HepG2 (cell line): ENCODE measurements around the gene ANAPC5. TPM values are rescaled to one million over a fixed set of nuclear protein-coding genes. Genes with fewer than 3 reads are reported as not detected.

Experiments
- HIVEP1 ChIP-seq: sonication (generic); formaldehyde crosslinking; IDR thresholded peaks from 2 replicates; pipeline ENCODE4 v1.4.0; 2020; ENCODE audit warnings: mild to moderate bottlenecking, missing genetic modification reagents
- NCOA5 ChIP-seq: sonication (generic); formaldehyde crosslinking; IDR thresholded peaks from 2 replicates; pipeline ENCODE4 v1.4.0; 2020; ENCODE audit warnings: missing genetic modification reagents
- POLR2AphosphoS2 ChIP-seq: IDR thresholded peaks from 2 replicates; pipeline ENCODE4 v1.6.1; 2011; ENCODE audit warnings: low read depth, low read length, improper control_type of control experiment
- RBAK ChIP-seq: sonication (generic); formaldehyde crosslinking; IDR thresholded peaks from 2 replicates; pipeline ENCODE4 v1.5.1; 2020; ENCODE audit warnings: mild to moderate bottlenecking, missing genetic modification reagents
- RBM22 ChIP-seq: fragments of 200-400 bp; formaldehyde crosslinking; optimal IDR thresholded peaks from 2 replicates; pipeline ENCODE3; 2017; ENCODE audit warnings: mild to moderate bottlenecking, low read length, moderate library complexity
- RBM39 ChIP-seq: fragments of 200-400 bp; formaldehyde crosslinking; IDR thresholded peaks from one replicate; pipeline ENCODE4 v1.6.1; 2018; ENCODE audit warnings: antibody characterized with exemption, mild to moderate bottlenecking, low read depth, low read length; ENCODE audit not compliant: poor library complexity, severe bottlenecking
- RFXANK ChIP-seq: IDR thresholded peaks from 2 replicates; pipeline ENCODE4 v1.6.1; 2016
- SUZ12 ChIP-seq: fragments of 150-350 bp; IDR thresholded peaks from 2 replicates; pipeline ENCODE4 v1.6.1; 2014; ENCODE audit warnings: low read depth, low read length
- ZNF101 ChIP-seq: sonication (generic); formaldehyde crosslinking; IDR thresholded peaks from 2 replicates; pipeline ENCODE4 v1.4.0; 2020; ENCODE audit warnings: mild to moderate bottlenecking, low read depth, missing genetic modification reagents, borderline replicate concordance
- ZNF20 ChIP-seq: sonication (generic); formaldehyde crosslinking; IDR thresholded peaks from 2 replicates; pipeline ENCODE4 v1.4.0; 2020; ENCODE audit warnings: mild to moderate bottlenecking, moderate library complexity, missing genetic modification reagents
- ZNF781 ChIP-seq: sonication (generic); formaldehyde crosslinking; IDR thresholded peaks from 2 replicates; pipeline ENCODE4 v1.5.1; 2020; ENCODE audit warnings: borderline replicate concordance, mild to moderate bottlenecking, missing genetic modification reagents; ENCODE audit errors: not compliant biosample characterization
- ZZZ3 ChIP-seq: sonication (generic); formaldehyde crosslinking; IDR thresholded peaks from 2 replicates; pipeline ENCODE4 v1.4.0; 2020; ENCODE audit warnings: missing genetic modification reagents, mild to moderate bottlenecking, borderline replicate concordance
- polyA plus RNA-seq, 8 experiments: library from polyadenylated mRNA; depleted of rRNA in 3 of 8; stranded (reverse) in 7 of 8; unstranded in 1 of 8; fragments of >200 nt; fragmentation: Illumina TruSeq in 4 of 8; extraction: Trizol in 4 of 8; gene quantifications; 2 replicates each; pipeline versions ENCODE4 v1.2.1 to v1.2.3, GENCODE V29; 2011 to 2016; ENCODE audit warnings: low read depth in 4 of 8, missing spikeins in 1 of 8, mixed read lengths in 1 of 8; ENCODE audit not compliant: insufficient read depth in 1 of 8
- total RNA-seq, 5 experiments: library from RNA; depleted of rRNA; stranded (reverse); fragments of >200 nt; fragmentation: Illumina TruSeq; extraction: Trizol; gene quantifications; 2 replicates each; pipeline ENCODE4 v1.2.3, GENCODE V29; 2016; ENCODE audit warnings: low read depth in 1 of 5
- TF ChIP-seq, protein P1 (sequence below): sonication (generic); formaldehyde crosslinking; IDR thresholded peaks from 2 replicates; pipeline ENCODE4 v1.4.0; 2020; ENCODE audit warnings: missing genetic modification reagents, borderline replicate concordance
- TF ChIP-seq, protein P2 (sequence below): IDR thresholded peaks from 2 replicates; pipeline ENCODE4 v1.6.1; 2016; ENCODE audit warnings: missing genetic modification reagents, missing compliant biosample characterization
- TF ChIP-seq, protein P3 (sequence below): IDR thresholded peaks from 2 replicates; pipeline ENCODE4 v1.6.1; 2016
- TF ChIP-seq, protein P4 (sequence below): sonication (generic); formaldehyde crosslinking; IDR thresholded peaks from 2 replicates; pipeline ENCODE4 v1.4.0; 2020; ENCODE audit warnings: missing genetic modification reagents
- TF ChIP-seq, protein P5 (sequence below): conservative IDR thresholded peaks from 2 replicates; pipeline ENCODE4 v1.6.1; 2018; ENCODE audit warnings: missing genetic modification reagents
- TF ChIP-seq, protein P6 (sequence below): sonication (generic); formaldehyde crosslinking; conservative IDR thresholded peaks from 2 replicates; pipeline ENCODE4 v1.4.0; 2020; ENCODE audit warnings: mild to moderate bottlenecking, missing genetic modification reagents, moderate library complexity

The ANAPC5 gene
- total and polyA plus RNA-seq, 2 of the 13 experiments (the other 11 are each of a cell fraction or from before 2014, with no cell fraction given), result 146 to 161 TPM

DNA sequence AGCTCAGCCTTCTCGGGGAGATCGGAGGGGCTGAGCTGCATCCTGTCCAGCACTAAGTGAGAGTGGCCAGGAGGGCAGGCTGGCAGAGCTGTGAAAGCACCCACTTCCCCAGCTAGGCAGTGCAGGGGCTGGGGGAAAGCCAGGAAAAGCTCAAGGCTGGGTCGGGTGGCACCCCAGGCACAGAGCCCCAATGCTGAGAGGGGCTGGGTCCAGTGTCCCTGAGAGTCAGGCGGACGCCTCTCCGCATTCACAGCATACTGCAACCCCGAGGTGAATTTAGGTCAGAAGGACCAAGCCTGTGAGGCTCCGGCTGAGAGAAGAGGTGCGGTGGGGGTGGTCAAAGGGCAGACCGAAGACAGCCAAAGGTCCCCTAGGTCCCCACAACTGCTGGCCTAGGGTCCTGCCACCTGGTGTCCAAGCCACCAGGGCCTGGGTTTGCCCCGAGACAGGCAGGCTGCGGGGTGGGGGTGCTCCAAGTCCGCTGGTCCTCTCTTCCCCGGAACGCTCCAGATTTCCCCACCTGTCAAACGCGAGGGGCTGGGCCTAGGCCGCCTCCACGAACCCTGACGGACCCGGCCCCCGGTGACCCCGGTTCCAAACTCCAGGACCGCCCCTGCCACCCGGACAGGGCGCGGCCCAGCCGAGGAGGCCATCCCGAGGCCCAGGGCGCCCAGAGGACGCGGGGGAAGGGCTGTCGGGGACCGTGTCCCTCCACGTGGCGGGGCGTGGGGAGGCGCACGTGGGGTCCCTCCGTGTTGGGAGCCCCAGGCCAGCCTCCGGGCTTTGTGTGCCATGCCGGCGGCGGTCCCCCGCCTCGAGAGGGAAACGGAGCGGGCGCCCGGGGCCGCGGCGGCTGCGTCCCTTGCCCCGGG, 56.2 kb downstream of the ANAPC5 start (continued):
- no peak for TF ChIP-seq ZNF101 (CRISPR knock-in tag)
- TF ChIP-seq NCOA5, result no peak
- no peak for TF ChIP-seq SUZ12
- no peak for TF ChIP-seq ZZZ3 (CRISPR knock-in tag)
- TF ChIP-seq RFXANK (CRISPR knock-in tag), result no peak
- TF ChIP-seq, protein P1, sequence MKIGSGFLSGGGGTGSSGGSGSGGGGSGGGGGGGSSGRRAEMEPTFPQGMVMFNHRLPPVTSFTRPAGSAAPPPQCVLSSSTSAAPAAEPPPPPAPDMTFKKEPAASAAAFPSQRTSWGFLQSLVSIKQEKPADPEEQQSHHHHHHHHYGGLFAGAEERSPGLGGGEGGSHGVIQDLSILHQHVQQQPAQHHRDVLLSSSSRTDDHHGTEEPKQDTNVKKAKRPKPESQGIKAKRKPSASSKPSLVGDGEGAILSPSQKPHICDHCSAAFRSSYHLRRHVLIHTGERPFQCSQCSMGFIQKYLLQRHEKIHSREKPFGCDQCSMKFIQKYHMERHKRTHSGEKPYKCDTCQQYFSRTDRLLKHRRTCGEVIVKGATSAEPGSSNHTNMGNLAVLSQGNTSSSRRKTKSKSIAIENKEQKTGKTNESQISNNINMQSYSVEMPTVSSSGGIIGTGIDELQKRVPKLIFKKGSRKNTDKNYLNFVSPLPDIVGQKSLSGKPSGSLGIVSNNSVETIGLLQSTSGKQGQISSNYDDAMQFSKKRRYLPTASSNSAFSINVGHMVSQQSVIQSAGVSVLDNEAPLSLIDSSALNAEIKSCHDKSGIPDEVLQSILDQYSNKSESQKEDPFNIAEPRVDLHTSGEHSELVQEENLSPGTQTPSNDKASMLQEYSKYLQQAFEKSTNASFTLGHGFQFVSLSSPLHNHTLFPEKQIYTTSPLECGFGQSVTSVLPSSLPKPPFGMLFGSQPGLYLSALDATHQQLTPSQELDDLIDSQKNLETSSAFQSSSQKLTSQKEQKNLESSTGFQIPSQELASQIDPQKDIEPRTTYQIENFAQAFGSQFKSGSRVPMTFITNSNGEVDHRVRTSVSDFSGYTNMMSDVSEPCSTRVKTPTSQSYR, result no peak
- TF ChIP-seq, protein P2, sequence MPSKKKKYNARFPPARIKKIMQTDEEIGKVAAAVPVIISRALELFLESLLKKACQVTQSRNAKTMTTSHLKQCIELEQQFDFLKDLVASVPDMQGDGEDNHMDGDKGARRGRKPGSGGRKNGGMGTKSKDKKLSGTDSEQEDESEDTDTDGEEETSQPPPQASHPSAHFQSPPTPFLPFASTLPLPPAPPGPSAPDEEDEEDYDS (CRISPR knock-in tag), result no peak
- no peak for TF ChIP-seq RBM39
- TF ChIP-seq, protein P3, sequence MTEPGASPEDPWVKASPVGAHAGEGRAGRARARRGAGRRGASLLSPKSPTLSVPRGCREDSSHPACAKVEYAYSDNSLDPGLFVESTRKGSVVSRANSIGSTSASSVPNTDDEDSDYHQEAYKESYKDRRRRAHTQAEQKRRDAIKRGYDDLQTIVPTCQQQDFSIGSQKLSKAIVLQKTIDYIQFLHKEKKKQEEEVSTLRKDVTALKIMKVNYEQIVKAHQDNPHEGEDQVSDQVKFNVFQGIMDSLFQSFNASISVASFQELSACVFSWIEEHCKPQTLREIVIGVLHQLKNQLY (CRISPR knock-in tag), result no peak
- TF ChIP-seq, protein P4, sequence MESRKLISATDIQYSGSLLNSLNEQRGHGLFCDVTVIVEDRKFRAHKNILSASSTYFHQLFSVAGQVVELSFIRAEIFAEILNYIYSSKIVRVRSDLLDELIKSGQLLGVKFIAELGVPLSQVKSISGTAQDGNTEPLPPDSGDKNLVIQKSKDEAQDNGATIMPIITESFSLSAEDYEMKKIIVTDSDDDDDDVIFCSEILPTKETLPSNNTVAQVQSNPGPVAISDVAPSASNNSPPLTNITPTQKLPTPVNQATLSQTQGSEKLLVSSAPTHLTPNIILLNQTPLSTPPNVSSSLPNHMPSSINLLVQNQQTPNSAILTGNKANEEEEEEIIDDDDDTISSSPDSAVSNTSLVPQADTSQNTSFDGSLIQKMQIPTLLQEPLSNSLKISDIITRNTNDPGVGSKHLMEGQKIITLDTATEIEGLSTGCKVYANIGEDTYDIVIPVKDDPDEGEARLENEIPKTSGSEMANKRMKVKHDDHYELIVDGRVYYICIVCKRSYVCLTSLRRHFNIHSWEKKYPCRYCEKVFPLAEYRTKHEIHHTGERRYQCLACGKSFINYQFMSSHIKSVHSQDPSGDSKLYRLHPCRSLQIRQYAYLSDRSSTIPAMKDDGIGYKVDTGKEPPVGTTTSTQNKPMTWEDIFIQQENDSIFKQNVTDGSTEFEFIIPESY (CRISPR knock-in tag), result no peak
- no peak for TF ChIP-seq POLR2AphosphoS2
- TF ChIP-seq ZNF20, result no peak
- no peak for TF ChIP-seq RBM22
- TF ChIP-seq, protein P5, sequence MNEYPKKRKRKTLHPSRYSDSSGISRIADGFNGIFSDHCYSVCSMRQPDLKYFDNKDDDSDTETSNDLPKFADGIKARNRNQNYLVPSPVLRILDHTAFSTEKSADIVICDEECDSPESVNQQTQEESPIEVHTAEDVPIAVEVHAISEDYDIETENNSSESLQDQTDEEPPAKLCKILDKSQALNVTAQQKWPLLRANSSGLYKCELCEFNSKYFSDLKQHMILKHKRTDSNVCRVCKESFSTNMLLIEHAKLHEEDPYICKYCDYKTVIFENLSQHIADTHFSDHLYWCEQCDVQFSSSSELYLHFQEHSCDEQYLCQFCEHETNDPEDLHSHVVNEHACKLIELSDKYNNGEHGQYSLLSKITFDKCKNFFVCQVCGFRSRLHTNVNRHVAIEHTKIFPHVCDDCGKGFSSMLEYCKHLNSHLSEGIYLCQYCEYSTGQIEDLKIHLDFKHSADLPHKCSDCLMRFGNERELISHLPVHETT (CRISPR knock-in tag), result no peak
- TF ChIP-seq, protein P6, sequence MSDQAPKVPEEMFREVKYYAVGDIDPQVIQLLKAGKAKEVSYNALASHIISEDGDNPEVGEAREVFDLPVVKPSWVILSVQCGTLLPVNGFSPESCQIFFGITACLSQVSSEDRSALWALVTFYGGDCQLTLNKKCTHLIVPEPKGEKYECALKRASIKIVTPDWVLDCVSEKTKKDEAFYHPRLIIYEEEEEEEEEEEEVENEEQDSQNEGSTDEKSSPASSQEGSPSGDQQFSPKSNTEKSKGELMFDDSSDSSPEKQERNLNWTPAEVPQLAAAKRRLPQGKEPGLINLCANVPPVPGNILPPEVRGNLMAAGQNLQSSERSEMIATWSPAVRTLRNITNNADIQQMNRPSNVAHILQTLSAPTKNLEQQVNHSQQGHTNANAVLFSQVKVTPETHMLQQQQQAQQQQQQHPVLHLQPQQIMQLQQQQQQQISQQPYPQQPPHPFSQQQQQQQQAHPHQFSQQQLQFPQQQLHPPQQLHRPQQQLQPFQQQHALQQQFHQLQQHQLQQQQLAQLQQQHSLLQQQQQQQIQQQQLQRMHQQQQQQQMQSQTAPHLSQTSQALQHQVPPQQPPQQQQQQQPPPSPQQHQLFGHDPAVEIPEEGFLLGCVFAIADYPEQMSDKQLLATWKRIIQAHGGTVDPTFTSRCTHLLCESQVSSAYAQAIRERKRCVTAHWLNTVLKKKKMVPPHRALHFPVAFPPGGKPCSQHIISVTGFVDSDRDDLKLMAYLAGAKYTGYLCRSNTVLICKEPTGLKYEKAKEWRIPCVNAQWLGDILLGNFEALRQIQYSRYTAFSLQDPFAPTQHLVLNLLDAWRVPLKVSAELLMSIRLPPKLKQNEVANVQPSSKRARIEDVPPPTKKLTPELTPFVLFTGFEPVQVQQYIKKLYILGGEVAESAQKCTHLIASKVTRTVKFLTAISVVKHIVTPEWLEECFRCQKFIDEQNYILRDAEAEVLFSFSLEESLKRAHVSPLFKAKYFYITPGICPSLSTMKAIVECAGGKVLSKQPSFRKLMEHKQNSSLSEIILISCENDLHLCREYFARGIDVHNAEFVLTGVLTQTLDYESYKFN (CRISPR knock-in tag), result no peak
- peak; percentile 42; the same call in 1 of the 2 replicates for TF ChIP-seq HIVEP1 (CRISPR knock-in tag)
- no peak for TF ChIP-seq RBAK (CRISPR knock-in tag)
- TF ChIP-seq ZNF781 (CRISPR knock-in tag), result no peak
